Measurements from ENCODE around the gene OSM. TPM values are rescaled to one million over a fixed set of nuclear protein-coding genes. Genes with fewer than 3 reads are reported as not detected.

OSM gene
- polyA plus RNA-seq, 2 of the 4 experiments (the other 2 are of a cell fraction): not detected

DNA sequence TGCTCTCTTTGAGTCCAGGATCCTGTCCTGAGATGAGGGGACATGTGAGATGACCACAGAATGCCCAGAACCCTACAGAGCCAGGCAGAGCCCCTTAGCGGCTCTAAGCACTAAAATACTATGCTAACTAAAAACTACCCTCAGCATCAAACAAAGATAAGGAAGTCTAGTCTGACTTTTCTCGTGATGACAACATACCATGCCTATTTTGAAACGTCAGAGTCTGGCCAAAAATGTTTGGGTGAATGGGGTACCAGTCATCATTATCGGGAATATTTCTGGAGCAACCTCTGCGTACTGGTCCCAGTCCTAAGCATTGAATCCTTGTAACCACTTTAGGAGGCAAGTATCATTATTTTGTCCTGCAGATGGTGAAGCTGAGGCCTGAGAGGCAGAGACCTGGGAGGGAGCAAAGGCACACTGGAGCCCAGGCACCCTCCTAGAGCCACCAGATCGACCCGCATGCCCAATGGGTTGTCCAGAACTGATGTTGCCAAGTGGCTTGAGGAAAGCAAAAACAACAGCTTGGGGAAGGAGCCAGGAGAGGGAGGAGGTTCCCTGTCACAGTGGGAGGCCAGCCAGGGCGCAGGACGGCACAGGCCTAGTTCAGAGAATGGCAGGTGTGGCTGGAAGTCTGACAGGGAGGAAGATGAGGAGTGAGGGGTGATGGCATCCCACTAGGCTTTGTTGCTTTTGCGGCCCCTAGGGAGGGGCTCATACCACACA is 7.2 kb upstream of the OSM start:
- ChIA-PET CTCF (interaction anchor here (1.5 kb wide), 2 partner anchors 10 to 14 kb away, joined by 4 to 8 read pairs; no protein-coding TSS in a partner anchor), POLR2A (no interaction called here)
- DNase-seq (ENCODE audit: low read depth in 1 of 2, low spot score in 1 of 2): no peak
- H3K9me3 ChIP-seq: no peaks in the 10 kb centered on the region
- TF ChIP-seq, protein P1, sequence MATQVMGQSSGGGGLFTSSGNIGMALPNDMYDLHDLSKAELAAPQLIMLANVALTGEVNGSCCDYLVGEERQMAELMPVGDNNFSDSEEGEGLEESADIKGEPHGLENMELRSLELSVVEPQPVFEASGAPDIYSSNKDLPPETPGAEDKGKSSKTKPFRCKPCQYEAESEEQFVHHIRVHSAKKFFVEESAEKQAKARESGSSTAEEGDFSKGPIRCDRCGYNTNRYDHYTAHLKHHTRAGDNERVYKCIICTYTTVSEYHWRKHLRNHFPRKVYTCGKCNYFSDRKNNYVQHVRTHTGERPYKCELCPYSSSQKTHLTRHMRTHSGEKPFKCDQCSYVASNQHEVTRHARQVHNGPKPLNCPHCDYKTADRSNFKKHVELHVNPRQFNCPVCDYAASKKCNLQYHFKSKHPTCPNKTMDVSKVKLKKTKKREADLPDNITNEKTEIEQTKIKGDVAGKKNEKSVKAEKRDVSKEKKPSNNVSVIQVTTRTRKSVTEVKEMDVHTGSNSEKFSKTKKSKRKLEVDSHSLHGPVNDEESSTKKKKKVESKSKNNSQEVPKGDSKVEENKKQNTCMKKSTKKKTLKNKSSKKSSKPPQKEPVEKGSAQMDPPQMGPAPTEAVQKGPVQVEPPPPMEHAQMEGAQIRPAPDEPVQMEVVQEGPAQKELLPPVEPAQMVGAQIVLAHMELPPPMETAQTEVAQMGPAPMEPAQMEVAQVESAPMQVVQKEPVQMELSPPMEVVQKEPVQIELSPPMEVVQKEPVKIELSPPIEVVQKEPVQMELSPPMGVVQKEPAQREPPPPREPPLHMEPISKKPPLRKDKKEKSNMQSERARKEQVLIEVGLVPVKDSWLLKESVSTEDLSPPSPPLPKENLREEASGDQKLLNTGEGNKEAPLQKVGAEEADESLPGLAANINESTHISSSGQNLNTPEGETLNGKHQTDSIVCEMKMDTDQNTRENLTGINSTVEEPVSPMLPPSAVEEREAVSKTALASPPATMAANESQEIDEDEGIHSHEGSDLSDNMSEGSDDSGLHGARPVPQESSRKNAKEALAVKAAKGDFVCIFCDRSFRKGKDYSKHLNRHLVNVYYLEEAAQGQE (IDR thresholded peaks at IDR 0.05): no peak
- TF ChIP-seq JUN (IDR thresholded peaks at IDR 0.05) (no peak), HDAC2 (IDR thresholded peaks at IDR 0.05) (no peak), FOSB (CRISPR knock-in tag; IDR thresholded peaks at IDR 0.05) (no peak), TP53 (CRISPR knock-in tag; IDR thresholded peaks at IDR 0.05) (no peak), TFCP2L1 (CRISPR knock-in tag; IDR thresholded peaks at IDR 0.05) (no peak), RFX5 (IDR thresholded peaks at IDR 0.05) (no peak), ZNF302 (CRISPR knock-in tag; IDR thresholded peaks at IDR 0.05) (no peak), HOXA7 (CRISPR knock-in tag; IDR thresholded peaks at IDR 0.05) (no peak), SREBF2 (IDR thresholded peaks at IDR 0.05) (no peak), CHD2 (IDR thresholded peaks at IDR 0.05; ENCODE audit: low read length, partially characterized antibody) (no peak), ZC3H11A (IDR thresholded peaks at IDR 0.05) (no peak), RARB (CRISPR knock-in tag; IDR thresholded peaks at IDR 0.05) (no peak), POLR2AphosphoS2 (conservative IDR thresholded peaks at IDR 0.05; ENCODE audit: low read length) (no peak), POLR2A (IDR thresholded peaks at IDR 0.05; ENCODE audit: low read length) (no peak), JUNB (IDR thresholded peaks at IDR 0.05) (no peak)
- TF ChIP-seq, protein P2, sequence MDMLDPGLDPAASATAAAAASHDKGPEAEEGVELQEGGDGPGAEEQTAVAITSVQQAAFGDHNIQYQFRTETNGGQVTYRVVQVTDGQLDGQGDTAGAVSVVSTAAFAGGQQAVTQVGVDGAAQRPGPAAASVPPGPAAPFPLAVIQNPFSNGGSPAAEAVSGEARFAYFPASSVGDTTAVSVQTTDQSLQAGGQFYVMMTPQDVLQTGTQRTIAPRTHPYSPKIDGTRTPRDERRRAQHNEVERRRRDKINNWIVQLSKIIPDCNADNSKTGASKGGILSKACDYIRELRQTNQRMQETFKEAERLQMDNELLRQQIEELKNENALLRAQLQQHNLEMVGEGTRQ (IDR thresholded peaks at IDR 0.05): no peak
- TF ChIP-seq, protein P3, sequence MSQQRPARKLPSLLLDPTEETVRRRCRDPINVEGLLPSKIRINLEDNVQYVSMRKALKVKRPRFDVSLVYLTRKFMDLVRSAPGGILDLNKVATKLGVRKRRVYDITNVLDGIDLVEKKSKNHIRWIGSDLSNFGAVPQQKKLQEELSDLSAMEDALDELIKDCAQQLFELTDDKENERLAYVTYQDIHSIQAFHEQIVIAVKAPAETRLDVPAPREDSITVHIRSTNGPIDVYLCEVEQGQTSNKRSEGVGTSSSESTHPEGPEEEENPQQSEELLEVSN (IDR thresholded peaks at IDR 0.05; ENCODE audit: borderline replicate concordance, low read depth): no peak
- TF ChIP-seq, protein P4, sequence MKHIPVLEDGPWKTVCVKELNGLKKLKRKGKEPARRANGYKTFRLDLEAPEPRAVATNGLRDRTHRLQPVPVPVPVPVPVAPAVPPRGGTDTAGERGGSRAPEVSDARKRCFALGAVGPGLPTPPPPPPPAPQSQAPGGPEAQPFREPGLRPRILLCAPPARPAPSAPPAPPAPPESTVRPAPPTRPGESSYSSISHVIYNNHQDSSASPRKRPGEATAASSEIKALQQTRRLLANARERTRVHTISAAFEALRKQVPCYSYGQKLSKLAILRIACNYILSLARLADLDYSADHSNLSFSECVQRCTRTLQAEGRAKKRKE (CRISPR knock-in tag; IDR thresholded peaks at IDR 0.05; ENCODE audit: low read depth): no peak
- TF ChIP-seq, protein P5, sequence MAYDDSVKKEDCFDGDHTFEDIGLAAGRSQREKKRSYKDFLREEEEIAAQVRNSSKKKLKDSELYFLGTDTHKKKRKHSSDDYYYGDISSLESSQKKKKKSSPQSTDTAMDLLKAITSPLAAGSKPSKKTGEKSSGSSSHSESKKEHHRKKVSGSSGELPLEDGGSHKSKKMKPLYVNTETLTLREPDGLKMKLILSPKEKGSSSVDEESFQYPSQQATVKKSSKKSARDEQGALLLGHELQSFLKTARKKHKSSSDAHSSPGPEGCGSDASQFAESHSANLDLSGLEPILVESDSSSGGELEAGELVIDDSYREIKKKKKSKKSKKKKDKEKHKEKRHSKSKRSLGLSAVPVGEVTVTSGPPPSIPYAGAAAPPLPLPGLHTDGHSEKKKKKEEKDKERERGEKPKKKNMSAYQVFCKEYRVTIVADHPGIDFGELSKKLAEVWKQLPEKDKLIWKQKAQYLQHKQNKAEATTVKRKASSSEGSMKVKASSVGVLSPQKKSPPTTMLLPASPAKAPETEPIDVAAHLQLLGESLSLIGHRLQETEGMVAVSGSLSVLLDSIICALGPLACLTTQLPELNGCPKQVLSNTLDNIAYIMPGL (CRISPR knock-in tag; IDR thresholded peaks at IDR 0.05; ENCODE audit: borderline replicate concordance): no peak
- no peak overlapping the region for H3K27ac ChIP-seq
- no peak overlapping the region for H3K4me2 ChIP-seq
- no peak for FAIRE-seq
- H3K4me3 ChIP-seq: no peak overlapping the region
- ATAC-seq: no peak
- WGBS (ENCODE audit: missing lambda C conversion rate): 57% methylated on average over 8 of the region's 10 CpGs
- peaks cover 8% of the 10 kb centered on the region; the same call in 1 of the 3 replicates for H3K4me1 ChIP-seq

All from A549 (cell line).